Measurements from ENCODE around the gene CDH16.
"Not testable (repeated sequence)": the region's sequence is repeated elsewhere in the genome, so short reads cannot be mapped to it uniquely, and the experiment has no call there.

The CDH16 gene

DNA sequence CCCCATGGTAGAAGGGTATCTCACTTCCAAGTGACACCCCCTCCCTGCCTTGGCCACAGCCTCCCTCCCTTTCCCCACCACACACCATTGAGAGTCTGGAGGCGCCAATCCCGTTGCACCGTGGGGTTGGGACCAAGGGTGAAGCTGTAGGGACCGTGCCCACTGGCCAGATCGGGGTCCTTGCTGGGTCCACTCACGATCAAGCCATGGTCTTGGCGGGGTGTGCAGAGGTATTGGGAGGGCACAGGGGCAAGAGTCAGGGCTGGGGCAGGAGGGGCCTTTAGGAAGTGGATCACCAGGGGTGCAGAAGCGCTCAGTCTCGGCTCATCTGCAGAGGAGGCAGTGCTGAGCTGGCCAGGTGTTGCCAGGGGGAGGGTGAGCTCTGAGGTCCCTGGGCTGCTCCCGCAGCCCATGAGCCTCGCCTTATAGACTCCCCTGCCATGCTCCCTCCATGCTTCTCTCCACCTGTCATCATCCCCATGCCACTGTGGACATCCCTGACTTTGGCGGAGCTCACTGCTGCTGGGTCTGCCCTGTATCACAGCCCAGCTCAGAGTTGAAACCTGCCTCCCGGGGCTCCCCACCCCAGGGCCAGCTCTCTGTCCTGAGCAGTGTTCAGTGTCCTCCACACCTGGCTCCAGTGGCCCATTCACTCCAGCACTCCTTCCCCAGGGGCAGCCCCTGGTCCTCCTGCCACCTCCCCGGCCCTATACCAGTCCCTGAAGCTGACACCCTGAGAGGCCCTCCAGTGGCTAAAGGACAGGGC lies 8.3 kb downstream of the CDH16 start:
- DNase-seq (ENCODE audit: low read depth): no peak

DNA sequence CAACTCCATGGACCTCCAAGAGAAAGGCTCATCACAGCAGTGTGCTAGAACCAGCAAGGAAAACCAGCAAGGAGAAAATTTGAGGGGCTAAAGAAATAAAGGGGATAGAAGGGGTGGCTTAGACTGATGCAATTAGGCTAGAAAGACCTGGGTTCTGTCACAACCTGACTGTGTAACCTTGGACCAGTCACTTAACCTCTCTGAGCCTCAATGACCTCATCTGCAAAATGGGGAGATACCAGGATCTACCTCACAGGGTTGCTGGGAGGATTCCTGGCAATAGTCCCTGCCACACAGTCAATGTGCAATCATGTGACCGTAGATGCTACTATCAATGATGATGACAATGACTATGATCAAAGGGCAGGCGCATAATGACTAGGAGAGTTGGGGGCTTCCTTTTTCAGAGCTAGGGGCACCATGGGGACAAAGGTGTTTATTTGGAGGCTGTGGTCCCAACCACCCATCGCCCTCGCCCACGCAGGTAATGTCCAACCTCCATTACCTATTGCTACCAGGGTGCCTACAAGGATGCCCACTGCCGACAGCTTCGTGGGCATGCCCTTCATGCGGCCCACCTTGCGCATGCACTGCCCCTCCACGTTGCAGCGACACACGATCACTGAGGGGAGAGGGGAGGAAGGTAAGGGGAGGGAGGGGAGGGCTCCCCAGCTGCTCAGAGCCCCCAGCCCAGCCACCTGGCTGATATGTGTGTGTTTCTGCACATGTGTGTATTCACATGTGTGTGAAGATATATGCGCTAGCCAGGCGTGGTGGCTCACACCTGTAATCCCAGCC lies 9.7 kb downstream of the CDH16 start:
- DNase-seq (ENCODE audit: low read depth): no peak

DNA sequence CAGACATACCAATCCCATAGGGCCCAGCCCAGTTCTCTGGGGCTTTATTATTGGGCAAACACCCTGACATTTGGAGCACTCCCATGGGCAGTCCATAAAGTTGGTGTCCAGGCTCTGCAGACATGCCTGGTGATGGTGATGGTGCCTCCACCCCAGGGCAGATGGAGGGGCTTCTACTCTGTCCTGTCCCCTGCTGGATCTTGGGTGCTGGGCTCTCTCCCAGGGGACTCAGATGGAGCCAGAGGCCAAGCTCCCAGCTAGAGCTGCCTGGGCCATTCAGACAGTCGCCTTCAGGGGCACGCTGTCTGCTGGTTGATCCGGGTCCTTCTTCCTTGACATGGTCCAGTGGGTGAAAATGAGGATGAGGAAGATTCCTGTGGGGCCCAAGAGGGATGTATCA lies 10.6 kb downstream of the CDH16 start:
- no peak for DNase-seq (ENCODE audit: low read depth)

DNA sequence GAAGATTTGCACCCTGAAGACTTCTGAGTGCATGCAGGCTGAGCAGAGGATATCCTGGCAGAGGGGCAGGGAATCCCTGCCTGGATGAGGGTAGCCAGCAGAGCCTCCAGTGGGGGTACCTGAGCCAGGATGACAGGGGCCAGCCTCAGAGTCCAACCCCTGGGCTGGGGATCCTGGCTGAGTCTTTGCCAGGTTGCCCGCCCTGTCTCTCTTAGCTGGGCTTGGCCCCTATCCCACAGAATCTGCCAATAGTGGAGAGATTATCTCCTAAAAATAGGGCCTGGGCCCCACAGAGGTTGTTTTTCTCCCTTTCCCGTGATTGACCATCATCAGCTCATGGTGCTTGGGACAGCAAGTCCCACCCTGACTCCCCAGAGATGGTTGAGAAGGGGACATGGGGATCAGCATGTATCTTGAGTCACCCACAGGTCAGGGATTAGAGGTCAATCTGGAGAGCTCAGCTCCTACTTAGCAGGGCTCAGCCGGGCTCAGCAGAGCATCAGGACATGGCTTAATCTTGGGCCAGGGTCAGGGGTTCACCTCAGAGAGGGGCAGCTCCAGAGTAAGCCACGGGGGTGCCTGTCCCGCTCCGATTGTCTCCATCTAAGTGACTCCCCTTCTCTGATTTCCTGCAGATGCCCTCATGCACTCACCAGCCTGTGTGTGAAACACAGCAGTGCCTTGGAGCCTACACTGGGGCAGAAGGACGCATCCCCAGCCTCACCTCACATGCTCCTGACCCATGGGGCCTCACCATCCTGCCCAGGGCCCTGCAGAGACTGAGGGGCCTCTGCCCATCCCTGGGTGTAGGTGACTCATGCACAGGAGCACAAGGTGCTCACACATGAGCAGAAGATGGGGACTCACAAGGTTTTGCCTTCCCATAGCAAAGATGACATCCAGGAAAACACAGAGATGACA lies 11.5 kb downstream of the CDH16 start:
- no peak for DNase-seq (ENCODE audit: low read depth)

DNA sequence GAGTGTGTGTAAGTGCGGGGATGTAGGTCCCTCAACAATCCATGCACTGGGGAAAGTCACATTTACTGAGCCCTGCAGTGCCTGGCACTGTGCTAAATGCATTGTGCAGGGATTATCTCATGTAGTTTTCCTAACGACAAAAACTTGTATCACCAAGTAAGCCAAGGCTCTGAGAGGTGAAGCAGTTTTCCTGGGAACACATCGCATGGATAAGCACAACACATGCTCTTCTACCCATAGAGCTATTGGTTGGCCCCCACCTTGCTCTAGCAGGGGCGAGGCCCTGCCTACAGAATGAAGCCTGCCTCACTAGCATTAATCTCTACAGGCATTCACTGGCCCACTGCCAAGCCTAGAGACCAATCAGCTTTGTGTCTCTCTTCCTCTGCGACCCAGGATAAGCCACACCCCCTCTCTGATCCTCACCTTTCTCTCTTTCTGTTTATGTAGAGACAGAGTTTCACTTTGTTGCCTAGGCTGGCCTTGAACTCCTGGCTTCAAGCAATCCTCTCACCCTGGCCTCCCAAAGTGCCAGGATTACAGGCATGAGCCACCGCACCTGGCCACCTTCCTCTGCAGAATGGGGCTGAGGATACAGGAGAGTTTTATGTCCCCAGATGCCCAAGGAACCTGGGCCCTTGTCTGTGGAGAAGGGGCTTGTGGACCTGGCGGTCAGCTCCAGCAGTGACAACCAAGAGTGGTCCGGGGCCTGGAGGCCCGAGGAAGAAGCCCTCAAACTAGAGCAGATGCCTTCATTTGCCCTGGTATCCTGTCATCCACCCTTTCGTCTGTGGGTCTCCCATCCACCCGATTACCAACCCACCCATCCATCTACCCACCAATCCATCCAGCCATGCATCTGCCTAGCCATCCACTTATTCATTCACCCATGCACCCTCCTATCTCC lies 12.8 kb downstream of the CDH16 start:
- DNase-seq (ENCODE audit: low read depth): no peak

DNA sequence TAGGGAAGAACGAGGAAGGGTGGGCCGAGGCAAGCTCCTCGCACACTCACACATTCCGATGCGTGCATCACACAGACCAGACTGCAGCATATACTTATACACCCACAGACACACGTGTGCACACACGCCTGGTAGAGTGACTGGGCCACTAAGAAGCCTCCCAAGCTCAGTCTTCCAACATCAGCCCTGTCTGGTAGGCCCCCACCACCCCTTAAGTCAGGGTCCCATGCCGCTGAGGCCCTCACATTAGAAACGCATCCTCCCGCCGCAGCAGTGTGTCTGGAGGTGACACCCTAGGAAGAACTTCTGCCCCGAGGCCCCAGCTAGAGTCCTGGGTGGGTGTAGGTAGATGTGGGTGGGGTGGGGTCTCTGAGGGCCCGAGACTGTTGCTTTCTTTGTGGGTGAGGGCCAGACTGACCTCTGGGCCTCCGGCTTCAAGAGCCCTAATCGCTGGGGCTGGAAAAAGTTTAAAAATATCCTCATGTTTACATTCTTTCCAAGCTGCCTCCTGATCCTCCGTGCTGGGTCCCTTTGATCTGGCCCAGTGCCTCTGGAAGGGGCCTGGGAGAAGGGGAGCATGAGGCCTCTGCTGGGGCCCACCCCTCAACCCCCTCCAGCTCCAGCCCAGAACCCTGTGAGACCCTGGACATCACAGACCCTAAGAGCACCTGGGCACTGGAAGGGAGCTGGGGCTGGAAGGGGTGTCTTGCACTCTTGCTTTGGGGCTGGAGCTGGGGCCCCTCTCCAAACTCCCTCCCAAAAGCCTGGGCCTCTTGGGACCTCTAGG lies 13.6 kb downstream of the CDH16 start:
- no peak for DNase-seq (ENCODE audit: low read depth)

DNA sequence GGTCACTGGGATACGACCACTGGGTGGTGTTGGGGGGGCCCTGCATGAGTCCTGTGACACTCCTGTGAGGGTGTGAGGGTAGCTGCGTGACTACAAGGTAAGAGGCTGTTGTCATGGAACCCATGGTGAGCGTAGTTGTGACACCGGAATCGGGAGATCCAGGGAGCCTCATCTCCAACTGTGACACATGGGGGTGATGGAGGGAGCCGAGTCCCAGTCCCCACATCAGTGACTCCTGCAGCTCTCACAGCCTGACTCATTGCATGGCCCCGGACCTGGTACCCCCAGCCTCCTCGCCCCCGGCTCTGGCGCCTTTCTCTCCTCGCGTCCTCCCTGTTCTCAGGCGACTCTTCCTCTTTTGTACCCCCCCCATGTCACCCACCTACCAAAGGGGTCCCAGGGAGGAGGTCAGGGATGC lies 14.2 kb downstream of the CDH16 start:
- DNase-seq (ENCODE audit: low read depth): no peak

DNA sequence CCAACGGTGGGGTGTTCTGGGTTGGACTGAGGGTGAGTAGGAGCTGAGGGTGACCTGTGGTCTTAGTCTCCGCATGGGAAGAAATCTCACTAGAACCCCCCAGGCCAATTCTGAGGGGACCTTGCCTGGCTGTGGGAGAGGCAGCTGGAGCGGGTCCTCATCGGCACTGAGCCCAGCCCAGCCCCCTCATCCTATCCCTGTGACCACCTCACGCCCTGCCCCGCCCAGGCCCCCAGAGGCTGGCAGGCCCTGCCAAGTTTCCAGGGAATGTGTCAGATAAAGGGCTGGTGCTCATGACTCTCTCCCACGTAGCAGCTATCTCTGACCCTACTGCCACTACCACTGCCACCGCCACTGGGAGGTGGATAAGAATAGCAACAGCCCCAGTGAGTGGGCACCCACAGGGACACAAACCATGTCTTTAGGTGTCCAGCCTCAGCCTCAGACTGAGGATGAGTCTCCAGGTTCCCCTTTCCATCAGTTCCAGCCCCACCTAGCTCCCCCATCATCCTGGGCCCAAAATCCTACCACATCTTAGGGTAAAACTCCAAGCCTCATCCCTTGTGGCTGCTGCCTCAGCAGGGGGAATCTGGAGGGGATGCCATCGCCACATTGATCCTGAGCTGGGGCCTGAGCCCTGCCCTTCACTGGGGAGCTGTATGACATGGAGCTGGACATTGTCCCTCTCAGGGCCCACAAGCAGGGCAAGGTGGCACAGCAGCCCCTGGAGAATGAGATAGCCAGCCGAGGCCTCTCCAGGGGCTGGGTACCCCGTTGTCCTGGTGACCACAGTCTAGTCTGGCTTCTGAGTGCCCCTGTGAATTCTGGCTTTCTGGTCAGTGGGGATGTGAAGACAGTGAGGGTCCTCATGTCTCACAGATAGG lies 14.9 kb downstream of the CDH16 start:
- DNase-seq (ENCODE audit: low read depth): no peak

DNA sequence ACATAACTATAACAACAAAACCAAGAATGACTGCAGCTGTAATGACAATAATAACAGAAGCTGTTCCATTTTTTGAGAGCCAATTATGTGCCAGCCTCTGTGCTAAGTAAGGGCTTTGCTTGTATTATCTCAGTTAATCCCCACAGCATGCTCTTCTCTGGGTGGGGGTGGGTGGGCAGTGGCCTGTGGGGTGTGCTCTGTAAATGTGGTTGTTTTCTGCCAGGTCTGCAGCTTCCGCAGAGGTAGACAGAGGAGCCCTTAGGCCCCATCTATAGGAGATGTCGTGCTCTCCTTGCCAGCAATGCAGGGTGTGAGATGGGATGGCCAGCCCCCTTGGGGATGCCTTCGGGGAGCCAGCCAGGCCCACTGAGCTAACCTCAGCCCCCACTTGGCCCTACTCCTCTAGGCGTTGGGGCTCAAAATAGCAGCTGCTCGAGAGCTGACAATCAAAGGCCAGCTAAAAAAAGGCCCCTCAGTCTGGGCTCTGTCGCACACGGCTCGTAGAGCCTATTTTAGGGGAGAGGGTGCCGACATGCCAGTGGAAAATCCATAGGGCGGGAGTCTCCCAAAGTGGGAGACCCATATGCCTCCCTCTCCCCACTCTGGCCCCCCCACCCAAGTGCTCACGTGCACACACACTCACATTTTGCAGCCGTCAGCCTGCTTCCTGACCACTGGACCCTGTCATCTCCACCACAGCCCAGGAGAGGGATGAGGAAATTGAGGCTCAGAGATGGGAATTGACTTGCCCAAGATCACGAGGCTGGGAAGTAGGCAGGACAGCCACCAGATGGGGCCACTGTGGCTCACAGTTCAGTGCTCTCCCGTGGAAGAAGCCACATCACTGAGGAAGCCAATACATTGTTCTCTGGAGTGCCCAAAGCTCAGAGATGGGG lies 15.8 kb downstream of the CDH16 start:
- no peak for DNase-seq (ENCODE audit: low read depth)

DNA sequence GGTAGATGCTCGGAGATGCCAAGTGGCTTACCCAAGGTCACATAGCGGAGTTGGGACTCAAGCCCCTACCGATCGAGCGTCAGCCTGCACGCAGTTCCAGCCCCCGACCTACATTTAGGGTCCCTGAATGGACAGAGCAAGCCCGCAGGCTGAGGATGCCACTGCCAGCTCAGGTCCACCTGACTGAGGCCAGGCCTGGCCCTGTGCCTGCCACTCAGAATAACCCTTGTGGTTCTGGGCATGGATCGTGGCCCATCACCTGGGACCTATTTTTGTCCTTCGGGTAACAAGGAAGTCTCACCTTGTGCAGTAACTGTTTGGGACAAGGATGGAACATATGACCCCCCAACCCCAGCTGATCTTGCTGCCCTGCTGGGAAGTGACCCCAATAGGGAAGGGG lies 17.1 kb downstream of the CDH16 start:
- DNase-seq (ENCODE audit: low read depth): no peak

DNA sequence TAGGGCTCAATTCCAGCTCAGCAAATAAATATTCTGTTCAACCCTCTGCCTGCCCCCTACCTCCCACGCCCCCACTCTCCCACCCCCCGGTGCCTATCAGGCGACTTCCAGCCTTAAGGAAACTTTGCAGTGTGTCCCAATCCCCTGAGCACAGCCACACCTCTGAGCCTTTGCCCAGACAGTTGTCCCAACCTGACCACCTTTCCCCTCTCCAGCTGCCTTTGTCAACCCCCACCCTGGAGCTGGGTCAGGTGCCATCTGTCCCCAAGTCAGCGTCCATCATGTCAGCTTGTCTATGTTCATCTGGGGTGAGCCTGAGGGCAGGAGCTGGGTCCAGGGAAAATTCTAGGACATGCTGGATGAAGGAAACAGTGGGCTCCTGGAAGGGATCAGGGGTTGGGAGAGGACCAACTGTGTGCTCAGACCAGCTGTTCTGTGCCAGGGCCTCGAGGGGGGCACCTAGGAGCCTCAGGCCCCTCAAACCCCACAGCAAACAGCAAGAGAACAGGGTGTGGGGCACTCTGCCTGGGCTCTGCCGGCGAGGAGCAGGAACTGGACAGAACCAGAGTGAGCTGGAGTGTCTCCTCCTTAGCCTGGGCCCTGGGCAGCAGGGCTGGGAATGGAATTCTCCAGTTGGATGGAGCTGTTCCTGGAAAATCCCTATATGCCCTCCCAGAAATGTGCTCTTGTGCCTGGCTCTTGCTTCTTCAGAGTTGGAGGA lies 17.8 kb downstream of the CDH16 start:
- no peak for DNase-seq (ENCODE audit: low read depth)

DNA sequence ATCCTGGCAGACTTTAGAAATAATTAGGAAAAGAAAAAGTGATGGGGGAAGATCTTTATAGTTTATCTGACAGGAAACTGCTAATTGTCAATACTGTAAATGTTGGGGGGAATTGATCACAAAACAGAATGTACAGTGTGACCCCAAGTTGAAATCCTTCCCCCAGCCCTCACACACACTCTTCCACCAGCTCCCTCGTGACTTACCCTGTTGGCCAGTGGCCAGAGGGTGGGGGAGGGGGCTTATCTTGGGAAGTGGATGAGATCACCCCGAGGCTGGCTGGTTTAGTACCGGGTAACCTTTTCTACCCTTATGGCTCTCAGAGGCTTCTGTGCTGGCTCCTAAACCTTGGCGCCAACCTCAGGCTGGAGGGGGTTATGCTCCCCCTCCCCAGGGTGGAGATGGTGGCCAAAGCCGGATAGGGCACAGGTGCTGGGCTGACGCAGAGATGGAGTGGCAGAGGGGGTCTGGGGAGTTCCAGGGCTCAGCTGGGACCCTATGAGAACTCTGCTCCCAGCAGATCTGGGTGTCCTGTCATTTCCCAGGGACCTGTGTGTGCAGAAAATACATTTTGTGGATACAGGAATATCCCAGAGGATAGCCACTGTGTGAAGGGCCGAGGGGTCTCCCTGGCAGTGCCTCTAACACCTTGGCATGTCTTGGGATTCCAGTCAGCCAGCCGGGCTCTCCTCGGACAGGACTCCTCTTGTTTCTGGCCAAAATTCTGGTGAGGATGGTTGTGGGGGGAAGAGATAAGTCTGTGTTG lies 18.6 kb downstream of the CDH16 start:
- no peak for DNase-seq (ENCODE audit: low read depth)

DNA sequence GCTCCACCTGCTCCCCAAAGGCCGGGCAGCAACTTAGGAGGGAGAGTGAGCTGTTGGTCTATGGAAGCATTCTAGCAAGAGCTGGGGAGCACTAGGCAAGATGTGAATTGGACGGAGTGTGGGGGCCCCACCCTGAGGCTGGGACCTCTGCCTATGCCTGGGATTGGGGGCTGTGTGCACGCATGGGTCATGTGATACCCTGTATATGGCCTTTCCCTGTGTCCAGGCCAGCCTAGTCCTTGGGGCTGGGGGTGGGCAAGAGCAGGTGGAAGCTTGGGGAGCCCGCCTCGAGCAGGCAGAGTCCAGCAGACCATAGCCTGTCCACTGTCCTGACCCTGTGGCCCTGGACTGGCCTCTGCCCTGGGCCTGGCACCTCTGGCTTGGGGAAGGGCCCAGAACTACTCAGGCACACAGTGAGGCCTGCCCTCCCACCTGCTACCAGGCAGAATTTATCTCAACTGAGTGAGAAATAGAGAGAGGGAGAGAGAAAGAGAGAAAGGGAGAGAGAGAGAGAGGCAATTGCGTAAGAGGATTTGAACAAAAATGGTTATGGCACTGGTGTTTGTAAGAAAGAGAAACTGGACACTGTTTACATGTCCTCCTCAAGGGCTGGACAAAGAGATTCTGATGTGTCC lies 19.3 kb downstream of the CDH16 start:
- DNase-seq (ENCODE audit: low read depth): no peak

DNA sequence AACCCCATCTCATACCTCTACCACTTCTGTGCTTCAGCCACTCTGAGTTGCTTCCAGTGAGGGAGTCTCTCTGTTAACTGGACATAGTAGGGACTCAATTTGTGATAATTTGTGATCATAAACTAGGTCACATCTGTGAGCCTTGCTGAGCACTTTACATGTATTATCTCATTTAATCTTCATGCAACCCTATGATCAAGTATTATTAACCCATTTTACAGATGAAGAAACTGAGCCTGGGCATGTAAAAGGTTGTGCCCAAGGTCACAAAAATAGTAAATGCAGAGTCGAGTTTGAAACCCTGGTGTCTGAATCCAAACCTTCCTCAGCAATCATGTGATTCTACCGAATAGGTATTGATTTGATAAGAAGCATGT lies 19.8 kb downstream of the CDH16 start:
- DNase-seq (ENCODE audit: low read depth): no peak

DNA sequence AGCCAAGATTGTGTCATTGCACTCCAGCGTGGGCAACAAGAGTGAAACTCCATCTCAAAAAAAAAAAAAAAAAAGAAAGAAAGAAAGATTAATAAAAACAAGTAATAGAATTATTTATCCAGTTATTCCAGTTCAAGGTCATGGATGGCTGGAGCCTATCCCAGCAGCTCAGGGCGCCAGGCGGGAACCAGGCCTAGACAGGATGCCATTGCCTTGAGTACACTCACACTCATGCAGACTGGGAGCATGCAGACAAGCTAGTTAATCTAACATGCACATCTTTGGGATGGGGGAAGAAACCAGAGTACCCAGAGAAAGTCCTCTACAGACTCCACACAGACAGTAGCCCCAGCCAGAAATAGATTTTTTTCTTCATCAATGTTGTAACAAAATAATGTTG lies 20.5 kb downstream of the CDH16 start:
- no peak for DNase-seq (ENCODE audit: low read depth)

DNA sequence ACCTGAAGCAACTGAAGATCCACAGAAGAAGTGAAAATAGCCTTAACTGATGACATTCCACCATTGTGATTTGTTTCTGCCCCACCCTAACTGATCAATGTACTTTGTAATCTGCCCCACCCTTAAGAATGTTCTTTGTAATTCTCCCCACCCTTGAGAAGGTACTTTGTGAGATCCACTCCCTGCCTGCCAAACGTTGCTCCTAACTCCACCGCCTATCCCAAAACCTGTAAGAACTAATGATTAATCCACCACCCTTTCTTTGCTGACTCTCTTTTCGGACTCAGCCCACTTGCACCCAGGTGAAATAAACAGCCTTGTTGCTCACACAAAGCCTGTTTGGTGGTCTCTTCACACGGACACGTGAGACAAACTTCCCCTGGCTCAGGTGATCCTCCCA lies 22.0 kb downstream of the CDH16 start:
- DNase-seq (ENCODE audit: low read depth): not testable (repeated sequence)

DNA sequence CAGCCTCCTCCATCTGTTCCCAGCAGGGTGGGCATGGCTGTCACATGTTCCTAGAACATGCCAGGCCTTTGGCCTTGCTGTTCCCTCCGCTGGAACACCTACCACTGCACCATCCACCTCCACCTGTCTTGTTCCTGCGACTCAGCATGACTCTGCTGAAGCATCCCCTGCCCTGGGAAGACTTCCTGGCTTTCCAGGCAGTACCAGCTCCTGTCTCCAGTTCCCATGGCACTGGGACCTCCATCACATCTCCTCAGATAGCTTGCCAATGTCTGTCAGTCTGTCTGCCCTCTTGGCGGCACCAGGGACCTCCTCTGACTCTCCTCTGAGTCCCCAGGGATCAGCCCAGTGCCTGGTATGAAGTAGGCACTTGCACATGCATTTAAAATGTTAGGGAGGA lies 22.7 kb downstream of the CDH16 start:
- DNase-seq (ENCODE audit: low read depth): no peak

Data from activated T-helper 1 cell treated with Interleukin-2 at 50 U/mL for 16 hours (primary cell).